Endothelial cell of hepatic sinusoid (primary cell): Measurements from ENCODE around the gene TBCK.

Source experiments
- in situ Hi-C: cut with HindIII; loops from 2 replicates; pipeline ENCODE4 v1.10.0; 2017; ENCODE audit warnings: low sequenced_read_pairs

TBCK gene

GRCh38 chr4:106289737-106290136 lies 26.3 kb downstream of the TBCK start:
- in situ Hi-C loops, result no loop called here

- in situ Hi-C loops, result no loop called here
These were observed 28.5 kb downstream of the TBCK start for GRCh38 chr4:106287353-106287969.

DNA sequence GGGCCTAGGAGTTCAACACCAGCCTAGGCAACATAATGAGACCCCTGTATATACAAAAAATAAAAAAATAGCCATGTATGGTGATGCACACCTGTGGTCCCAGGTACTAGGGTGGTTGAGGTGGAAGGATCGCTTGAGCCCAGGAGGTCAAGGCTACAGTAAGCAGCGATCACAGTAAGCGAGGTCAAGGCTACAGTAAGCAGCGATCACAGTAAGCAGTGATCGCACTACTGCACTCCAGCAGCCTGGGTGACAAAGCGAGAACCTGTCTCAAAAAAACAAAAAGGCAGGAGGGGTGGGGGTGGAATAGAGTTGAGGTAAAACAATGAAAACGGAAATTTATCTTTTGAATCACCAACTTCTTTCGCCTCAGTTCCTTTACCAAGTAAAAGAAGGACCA lies 29.4 kb downstream of the TBCK start:
- in situ Hi-C loops, result no loop called here

DNA sequence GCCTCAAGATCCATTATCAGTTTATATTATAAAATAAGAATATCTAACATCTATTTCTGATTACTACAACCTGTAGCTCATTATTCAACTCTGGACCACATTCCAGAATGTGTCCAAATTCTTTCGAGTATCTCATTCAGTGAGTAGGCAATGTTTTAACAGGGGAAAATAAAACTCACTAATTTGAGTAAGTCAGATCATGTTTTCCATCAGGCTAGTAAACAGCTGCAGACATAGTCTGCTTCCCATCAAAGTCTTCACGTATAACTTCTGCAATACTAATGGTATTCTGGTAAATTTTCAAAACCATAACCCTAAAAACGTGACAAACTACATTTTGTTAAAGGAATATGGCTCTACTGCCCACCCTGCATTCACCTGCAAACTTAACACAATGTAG lies 31.8 kb downstream of the TBCK start:
- in situ Hi-C loops, result no loop called here

DNA sequence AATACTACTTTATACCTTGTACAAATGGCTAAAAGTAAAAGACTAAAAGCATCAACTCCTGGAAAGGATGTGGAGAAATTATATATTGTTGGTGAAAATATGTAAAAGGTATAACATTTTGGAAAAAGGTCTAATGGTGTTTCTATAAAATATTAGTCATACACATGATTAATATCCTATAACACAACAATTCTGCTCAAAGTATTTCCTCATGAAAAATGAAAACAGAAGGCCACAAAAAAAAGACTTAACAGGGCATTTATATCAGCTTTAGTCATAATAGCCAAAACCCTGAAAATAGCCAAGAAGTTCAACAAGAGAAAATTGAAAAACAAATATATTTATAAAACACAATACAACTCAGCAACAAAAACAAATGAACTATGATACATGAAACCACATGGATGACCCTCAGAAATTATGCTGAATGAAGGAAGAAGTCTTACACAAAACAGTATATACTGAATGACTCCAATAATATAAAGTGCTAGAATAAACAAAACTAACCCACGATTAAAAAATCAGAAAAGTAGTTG lies 38.8 kb downstream of the TBCK start:
- in situ Hi-C loops, result no loop called here

DNA sequence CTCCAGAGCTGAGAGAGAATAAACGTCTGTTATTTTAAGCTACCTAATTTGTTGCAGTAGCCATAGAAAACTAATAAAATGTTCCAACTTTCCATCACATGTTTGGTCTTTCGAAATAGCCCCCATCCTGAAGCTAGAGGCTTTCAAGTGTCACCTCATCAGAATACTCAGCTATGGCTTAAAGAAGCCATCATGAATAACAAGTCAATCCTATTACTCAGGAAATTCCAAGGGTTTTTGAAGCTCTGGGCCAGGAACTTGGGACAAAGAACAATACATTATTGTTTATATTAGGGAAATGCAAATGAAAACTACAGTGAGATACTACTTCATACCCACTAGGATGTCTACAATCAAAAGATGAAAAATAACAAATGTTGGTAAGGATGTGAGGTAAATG lies 42.2 kb downstream of the TBCK start:
- in situ Hi-C loops, result no loop called here

- in situ Hi-C loops, result no loop called here
These were observed 45.3 kb downstream of the TBCK start for GRCh38 chr4:106270736-106271135.

DNA sequence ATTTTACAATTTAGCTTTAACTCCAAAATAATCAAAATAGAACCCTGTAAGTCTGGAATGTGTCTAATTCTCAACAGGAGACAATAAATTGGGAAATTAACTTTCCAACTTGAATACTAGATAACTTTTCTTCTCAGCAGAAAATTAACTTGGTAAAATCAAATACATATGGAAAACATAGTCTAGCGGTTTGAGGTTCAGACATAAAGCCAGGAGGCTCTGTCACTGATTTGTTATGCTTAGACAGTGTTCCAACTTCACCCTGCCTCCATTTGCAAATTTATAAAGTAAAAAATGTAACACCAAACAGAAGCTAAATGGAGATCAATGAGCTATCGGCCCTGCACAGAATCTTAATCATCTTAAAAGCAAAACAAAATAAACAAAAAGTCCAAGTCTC lies 46.3 kb downstream of the TBCK start:
- in situ Hi-C loops, result no loop called here

GRCh38 chr4:106268786-106269185 lies 47.2 kb downstream of the TBCK start:
- in situ Hi-C loops, result no loop called here

DNA sequence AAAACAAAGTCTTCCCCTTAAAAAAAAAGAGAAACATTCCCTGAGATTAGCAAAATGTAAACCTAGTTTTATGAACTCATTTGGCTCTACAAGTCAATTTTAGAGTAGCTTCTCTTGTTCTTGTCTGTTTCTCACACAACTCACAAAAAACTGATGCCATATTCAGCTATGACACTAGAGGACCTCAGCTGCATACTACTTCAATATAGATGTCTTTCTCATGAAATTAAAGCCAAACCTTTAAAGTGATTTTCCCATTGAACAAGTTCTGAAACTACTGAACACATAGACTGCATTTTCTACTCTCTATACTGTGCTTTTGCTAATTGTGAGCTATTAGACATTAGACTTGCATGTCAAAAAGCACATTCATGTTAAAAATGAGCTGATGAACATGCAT lies 49.8 kb downstream of the TBCK start:
- in situ Hi-C loops, result no loop called here

DNA sequence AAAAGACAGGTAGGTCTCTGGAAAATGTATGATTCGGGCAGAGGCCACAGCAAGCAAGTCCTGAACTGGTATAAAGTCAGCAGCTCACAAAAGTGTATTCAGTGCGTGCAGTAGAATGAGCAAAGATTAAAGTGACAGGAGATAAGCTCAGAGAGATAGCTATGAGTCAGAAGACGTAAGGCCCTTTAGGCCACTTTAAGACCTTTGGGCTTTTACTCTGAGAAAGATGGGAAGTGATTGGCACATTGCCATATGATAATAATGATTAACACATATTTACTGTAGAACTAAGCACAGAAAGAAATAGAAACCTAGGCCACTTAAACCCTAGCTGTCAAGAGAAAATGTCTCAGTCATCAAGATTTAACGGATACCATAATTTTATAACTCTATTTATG lies 51.7 kb downstream of the TBCK start:
- in situ Hi-C loops, result no loop called here

DNA sequence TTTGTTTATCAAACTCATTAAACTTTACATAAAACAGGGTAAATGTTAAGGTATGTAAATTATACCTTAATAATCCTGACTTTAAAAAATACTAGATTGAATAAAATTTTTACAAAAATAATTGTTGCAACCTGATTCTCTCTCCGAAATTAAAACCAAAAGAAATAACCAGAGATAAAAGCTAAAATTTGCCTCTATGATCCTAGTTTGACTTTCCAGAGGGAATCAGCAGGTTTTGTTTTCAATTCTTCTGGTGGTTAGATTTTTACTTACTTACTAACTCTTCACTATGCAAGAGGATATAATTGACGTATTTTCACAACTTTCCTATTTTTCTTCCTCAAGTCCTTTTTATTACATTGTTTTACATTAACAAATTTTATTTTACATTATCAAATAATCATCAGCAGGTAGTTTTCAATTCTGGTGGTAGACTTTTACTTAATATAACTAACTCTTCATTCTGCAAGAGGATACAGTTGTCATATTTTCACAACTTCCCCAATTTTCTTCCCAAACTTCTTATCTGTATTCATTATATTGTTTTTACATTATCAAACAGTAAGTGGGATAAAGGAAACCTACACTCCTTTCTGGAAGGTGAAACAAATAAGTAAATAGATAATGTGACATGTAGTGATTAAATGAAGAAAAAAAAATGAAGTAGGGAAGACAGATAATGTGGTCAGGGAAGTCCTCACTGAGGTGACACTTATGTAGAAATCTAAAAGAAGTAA lies 52.2 kb downstream of the TBCK start:
- in situ Hi-C loops, result no loop called here

DNA sequence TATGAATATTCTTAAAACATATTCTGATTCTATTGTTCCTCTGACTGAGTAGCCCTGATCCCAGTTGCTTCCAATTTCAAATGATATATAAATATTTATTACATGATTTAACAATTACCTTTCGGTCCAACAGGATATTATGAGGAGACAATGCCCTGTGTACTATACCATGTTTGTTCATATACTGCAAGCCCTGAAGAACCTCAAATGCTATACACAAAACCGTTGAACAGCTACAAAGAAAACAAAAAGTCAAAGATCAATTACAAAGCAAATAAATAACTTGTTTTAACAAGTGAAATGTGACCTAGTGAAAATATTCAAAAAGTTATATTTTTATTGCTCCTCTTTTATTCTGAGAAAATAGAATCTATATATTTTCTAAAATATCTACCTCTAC lies 54.0 kb downstream of the TBCK start:
- in situ Hi-C loops, result no loop called here

- in situ Hi-C loops, result no loop called here
These were observed 57.6 kb downstream of the TBCK start for GRCh38 chr4:106258145-106259045.

DNA sequence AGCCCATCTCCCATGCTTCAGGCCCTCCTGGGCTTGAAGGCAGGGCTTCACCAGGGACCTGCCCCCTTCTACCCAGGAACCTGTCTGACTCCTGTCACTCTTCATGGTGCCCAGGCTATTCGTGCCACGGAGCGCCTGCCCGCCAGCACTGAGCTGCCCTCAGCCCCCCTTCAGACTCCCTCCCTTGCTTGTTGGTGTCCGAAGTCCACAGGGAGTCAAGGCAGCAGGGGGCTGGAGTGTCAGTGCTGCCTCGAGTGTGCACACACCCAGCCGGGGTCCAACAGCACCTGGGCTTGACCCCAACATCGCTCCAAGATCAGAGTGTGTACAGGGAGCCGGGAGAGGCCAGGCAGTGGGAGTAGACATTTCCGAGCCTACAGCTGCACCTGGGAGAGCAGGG lies 59.8 kb downstream of the TBCK start:
- in situ Hi-C loops, result no loop called here

- in situ Hi-C loops, result no loop called here
These were observed 60.8 kb downstream of the TBCK start for GRCh38 chr4:106255195-106255594.

DNA sequence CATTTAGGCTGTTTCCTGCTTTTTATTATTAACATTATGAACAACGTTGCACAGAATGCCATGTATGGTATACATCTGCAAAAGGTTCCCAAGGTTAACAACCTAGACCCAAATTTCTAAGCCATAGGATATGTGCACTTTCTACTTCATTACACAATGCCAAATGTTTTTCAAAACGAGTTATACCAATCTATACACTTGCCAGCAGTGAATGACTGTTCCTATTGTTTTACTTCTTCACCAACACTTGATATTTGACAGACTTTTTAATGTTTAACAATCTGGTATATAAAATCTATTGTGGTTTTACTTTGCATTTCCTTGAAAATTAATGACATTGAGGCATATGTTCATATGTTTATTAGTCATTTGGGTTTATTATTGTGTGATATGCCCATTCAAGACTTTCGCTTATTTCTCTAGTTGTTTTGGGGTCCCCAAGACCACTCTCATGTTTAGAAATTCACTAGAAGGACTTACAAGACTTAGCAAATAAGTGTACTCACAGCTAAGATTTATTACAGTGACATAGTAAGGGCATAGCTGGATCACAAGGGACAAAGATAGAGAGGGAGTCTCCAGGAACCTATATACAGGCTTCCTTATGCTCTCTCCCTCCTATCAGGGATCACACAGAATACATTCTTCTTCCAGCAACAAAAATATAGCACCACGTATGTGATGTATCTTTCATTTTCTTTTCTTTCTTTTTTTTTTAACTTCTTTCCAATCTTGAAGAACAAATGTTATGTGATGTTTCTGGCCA lies 62.5 kb downstream of the TBCK start:
- in situ Hi-C loops, result no loop called here

- in situ Hi-C loops, result no loop called here
These were observed 68.4 kb downstream of the TBCK start for GRCh38 chr4:106247600-106247999.

DNA sequence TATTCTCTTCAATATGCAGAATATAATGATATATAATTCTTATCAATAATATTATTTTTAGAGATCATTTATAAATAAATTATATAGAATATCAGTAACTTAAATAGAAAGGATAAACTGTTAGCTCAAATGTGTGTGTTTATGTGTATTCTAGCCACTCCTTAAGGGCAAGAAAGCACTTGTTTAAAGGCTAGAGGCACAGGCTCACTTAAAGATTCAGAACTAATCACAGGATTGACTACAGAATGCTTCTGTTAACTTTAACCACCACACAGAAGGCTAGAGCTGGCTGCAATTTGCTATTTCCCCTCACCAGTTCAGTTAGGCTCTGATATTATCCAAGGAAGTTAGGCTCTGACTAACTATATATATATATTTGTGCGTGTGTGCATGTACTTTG lies 69.6 kb downstream of the TBCK start:
- in situ Hi-C loops, result no loop called here

- in situ Hi-C loops, result no loop called here
These were observed 70.8 kb downstream of the TBCK start for GRCh38 chr4:106245176-106245575.

GRCh38 chr4:106240699-106241098 lies 75.3 kb downstream of the TBCK start:
- in situ Hi-C loops, result no loop called here
